HG02870 (cell line): Measurements from ENCODE around the gene HOXB5.

ENCODE experiments used
- ATAC-seq: cut with Tn5 transposase; IDR thresholded peaks from one replicate; pipeline ENCODE4 v1.9.1; 2021; ENCODE audit warnings: mild to moderate bottlenecking, moderate library complexity; ENCODE audit not compliant: unreplicated experiment

The HOXB5 gene

DNA sequence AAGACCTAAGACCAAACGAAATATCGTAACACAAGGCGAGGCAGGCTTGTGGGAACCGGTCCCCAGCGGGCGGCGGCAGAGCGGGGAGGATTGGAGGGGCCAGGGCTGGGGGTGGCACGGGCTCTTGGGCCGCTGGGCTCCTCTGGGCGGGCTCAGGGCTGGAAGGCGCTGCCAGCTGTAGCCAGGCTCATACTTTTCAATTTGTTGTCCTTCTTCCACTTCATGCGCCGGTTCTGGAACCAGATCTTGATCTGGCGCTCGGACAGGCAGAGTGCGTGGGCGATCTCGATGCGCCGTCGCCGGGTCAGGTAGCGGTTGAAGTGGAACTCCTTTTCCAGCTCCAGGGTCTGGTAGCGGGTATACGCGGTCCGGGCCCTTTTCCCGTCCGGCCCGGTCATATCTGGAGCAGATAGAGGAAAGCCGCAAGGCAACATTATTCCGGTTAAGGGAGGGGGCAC lies 1.5 kb downstream of the HOXB5 start:
- ATAC-seq = no peak

GRCh38 chr17:48591255-48592056 lies 2.1 kb downstream of the HOXB5 start:
- ATAC-seq = no peak

DNA sequence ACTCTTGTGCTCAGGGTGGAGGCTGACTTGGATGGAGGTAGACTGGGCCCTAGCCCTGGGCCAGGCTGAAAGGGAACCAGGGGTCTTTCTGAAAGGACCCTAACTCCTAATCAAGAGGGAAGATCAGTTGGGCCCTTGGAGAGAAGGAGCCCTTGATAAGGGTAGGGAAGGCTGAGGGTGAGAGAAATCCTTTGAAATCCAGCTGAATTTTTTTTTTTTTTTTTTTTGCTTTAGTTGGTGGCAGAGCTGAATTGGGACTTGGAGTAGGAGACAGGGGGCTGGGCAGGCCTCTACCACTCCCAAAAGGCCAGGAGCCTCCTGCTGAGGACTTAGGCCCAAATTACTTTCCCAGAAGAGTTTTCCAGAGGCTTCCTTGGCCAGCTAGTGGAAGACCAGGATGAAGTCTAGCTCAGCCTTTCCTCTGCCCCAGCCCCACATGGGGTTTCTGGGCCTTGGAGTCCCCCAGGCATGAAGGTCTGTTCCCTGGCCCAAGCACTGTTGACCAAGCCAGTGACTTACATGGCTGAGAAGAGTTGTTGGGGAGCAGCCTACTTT lies 2.9 kb downstream of the HOXB5 start:
- ATAC-seq = no peak

DNA sequence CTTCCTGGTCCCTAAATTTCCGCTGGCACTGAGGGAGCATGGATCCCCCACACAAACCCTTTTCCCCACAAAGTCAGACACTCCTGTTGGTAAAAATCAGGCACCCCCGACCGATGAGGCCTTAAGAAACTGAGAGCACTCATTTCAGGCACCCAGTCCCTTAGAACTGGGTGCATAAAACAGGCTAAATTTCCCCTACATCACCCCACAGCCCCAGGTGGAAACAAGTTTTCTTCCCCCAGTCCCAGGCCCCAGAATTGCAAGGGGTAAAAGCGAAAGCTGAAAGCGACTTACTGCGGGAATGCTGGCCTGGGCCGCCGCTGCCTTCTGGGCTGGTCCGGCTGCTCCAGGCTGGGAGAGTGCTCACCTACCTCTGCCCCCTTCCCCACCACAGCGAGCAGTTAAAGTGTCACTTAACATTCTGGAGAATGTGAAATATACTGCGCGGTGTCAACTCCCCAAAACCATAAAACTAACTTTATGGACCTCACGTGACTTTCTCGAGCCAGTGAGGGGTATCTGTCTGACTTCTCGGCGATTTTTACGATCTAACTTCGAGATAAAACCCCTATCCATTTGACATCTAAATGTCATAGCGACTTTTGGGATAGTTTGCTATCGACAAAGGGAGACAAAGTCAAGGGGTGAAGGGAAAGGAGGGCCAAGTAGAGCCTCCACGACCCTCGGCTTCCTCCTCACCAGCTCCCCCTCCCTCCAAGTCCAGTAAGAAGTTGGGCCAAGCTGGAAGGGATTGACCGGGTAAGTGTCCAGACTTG lies 3.6 kb downstream of the HOXB5 start, which contains the start of gene HOXB3:
Gene HOXB3 (minus strand): TSS at position 411 of the 776 bp plus-strand sequence. CDS start 37,767 bp downstream, outside the sequence.
- no peak for ATAC-seq

DNA sequence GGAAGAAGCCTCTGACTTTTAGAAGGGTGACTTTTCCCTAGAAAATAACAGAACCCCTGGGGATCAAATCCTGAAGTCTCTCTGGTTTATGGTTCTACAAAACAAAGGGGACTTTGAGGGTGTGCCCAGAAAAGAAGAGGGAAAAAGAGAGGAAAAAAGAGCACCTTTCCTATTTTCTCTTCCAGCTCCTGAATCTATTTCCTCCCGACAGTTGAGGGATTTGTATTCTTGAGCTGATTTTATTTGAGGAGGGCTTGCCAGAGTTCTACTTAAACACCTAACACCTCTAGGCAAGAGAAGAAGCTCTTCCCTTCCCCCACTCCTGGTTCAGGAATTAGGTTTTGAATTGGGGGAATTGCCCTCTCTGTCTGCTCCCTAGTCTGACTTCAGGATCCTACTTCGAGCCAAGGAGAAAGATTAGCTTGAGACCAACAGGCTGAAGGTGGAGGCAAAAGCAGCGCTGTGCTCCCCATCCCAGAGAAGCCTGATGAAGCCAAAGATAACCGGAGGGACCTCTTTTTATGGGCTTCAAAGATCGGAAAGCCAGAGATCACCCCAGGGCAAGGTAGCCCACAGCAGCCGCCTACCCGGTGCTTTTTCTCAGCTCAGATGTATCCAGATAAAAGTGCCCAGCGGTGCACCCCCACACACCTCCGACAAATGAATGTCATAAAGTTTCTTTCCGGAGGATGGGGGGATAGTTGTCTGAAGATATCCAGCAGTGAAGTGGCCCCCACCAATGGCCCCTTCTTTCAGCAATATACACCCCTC lies 4.3 kb downstream of the HOXB5 start:
- ATAC-seq = no peak

DNA sequence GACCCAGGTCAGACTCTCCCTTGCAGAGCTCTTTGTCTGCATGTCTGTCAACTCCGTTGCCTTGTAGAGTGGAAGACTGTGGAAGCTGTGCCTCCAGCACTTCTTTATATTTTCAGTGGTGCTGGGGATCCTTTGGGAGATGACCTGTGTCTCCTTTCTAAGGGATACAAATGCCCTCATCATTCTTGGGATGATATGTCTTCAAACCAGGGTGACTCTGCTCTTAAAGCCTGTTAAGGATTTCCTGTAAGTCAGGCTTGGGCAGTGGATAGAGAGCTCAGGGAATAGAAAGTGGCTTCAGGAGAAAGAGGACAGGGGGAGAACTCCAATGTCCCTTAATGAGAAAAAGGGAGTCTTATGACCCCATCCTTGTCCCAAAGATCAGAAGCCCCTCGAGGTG lies 5.1 kb downstream of the HOXB5 start:
- no peak for ATAC-seq

DNA sequence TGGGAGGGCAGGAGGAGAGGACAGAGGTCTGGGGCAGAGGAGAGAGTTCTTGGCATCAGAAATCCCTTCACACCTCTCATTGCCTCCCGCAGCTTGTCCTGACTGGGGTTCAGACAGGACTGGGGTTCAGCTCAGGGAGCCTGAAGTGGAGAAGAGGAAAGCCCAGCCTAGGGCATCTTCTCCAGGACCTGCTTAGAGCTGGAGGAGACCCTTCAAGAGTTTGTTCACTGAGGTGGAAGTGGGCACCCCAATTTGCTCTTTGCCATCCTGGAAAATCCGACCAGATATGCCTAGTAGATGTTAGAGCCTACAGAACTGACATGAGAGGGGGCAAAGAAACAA lies 5.5 kb downstream of the HOXB5 start:
- ATAC-seq = no peak

DNA sequence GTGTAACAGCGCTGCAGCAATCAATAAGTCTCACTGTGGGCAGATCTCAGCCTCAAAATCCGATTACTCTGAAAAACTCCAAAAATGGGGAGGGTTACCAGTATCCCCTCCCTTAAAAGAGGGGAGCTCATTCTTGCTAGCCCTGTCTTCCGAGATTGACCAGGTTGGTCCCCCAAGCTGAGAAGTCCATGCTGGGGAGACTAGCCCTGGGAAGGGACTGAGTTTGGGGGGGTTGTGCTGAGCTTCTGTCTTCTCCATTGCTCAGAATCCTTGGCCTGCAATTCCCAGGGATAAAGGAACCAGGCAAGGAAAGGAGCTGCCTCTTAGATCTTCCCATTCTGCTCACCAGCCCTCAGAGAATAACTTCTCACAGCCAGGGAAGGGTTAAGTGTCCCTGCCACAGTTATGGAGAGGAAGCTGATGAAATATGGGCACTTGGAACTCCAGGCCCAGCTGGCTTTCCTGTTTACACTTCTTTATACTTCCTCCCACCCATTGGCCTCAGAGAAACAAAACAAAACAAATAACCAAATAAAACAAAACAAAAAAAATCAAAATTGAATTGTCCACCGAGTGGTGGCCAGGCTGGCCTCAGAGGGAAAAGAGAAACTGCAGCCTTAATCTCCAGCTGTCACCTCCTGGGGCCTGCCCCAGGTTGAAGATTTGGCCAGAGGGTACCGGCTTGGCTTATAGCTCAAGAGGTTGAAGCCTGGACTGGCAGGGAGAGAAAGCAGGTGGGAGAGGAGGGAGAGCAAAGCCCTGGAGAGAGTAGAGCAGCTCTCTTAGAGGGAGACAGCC lies 6.1 kb downstream of the HOXB5 start:
- ATAC-seq = no peak

- ATAC-seq = no peak
Measured at GRCh38 chr17:48586355-48587258, 7.0 kb downstream of the HOXB5 start.

DNA sequence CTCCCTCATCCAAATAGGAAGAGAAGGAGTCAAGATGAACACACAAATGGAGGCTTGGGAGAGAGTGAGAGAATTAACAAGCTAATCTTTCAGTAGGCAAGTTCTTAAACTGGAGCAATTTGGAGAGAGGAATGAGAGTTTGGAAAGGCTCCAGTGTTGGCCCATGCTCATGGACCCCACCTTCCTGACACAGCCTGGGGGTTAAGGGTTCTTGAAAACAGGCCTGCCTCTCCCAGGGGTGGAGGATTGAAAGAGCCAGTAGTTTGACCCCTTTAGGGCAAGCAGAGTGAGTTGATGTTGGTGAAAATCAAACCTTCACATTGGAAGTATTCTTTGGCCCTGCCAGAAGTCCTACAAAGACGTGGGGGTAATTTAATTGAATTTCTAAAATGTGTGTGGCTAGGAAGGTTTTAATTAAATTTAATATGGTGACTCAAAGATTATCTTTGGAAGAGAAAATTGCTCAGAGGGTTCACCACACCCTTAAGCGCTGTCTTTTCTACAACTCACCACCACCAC lies 9.3 kb downstream of the HOXB5 start:
- ATAC-seq = no peak

DNA sequence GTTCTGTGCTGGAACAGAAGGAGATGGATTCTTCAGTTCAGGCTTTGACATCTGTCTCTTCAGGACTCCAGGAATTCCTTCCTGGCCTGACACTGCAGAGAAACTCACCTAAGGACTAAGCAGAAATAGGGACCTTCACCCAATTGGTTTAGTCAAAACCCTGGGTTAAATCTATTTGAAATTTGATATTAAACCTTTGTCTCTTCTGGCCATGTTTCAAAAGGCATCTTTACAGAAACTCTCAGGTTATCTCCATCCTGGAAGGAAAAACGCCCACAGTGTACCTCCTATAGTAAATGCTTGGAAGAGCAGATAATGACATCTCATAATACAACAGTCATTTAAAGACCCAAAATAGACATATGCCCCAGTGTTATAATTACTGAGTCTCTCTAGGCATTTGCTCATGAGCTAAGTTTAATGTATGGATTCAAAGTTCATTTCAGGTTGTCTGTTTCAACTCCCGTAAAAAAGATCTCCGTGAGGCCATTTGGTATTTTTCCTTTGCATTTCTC lies 9.8 kb downstream of the HOXB5 start:
- no peak for ATAC-seq

DNA sequence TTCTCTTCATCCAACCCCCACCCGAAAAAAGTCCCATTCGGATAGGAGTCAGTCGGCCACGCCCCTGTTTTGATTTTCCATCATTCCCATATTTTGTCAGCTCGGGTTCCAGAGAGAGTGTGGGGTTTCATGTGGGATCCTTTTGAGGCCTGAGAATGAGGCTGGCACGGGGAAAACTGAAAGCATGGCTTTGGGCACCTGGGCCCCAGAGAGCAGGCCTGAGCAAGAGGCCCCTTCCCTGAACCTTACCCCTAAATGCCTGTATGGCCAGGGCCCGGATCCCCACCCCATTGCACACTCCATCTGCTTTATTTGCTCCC lies 10.9 kb downstream of the HOXB5 start:
- ATAC-seq = no peak

GRCh38 chr17:48579760-48580554 lies 13.6 kb downstream of the HOXB5 start:
- ATAC-seq = no peak

DNA sequence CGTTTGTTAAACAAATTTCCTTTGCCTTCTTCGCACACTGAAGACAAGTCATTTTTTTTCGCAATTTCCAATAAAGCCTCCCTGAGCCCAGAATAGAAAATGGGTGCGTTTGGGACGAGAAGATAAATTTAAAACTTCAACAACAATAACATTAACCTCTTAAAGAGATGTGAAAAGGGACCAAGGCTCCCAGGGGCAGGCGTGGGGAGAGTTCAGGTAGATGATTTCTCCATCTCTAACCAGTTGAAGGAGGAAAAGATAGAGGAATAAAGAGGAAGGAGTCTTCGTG lies 14.2 kb downstream of the HOXB5 start:
- no peak for ATAC-seq

GRCh38 chr17:48578616-48579470 lies 14.7 kb downstream of the HOXB5 start:
- peak; percentile 22 for ATAC-seq

- ATAC-seq = peak; percentile 69
Measured at GRCh38 chr17:48577946-48578615, 15.5 kb downstream of the HOXB5 start, which contains the start of gene HOXB4. HOXB4 (minus strand) TSS chr17:48578350; CDS start chr17:48578319, 31 bp downstream.
